Fibroblast of pulmonary artery (primary cell): ENCODE data around the gene CWH43.
"Not testable (repeated sequence)": the region's sequence is repeated elsewhere in the genome, so short reads cannot be mapped to it uniquely, and the experiment has no call there.

Experiments used
- DNase-seq: peaks from one replicate; pipeline ENCODE4 v3.0.0-alpha.2; 2010; ENCODE audit warnings: low read depth
- H3K4me3 ChIP-seq: replicated peaks from 2 replicates; pipeline ENCODE4 v1.5.1; 2011; ENCODE audit warnings: low read depth, mild to moderate bottlenecking, control low read depth, low read length, moderate library complexity
- TF ChIP-seq, protein P1 (sequence below): IDR thresholded peaks from 2 replicates; pipeline ENCODE4 v1.5.1; 2011; ENCODE audit warnings: mild to moderate bottlenecking, control low read depth, low read length, inconsistent platforms; ENCODE audit errors: missing control alignments

The CWH43 gene

DNA sequence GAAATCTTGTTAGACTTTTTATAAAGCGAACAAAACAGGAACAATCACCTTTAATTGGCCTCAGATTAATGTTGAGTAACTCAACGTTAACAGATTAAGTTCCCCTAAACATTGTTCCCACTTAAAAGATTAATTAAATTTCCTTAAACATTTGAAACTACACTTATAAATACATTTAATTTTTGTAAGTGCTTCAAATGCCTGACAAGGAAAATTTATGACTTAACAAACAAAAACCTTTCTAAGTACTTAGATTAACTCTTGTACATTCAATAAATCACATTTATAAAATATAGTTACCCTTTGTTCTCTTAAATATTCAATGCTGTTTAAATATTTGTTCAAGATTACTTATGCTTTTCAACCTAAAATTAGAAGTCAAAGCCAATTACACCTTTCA lies 40.1 kb upstream of the CWH43 start:
- DNase-seq, result no peak
- TF ChIP-seq, protein P1, sequence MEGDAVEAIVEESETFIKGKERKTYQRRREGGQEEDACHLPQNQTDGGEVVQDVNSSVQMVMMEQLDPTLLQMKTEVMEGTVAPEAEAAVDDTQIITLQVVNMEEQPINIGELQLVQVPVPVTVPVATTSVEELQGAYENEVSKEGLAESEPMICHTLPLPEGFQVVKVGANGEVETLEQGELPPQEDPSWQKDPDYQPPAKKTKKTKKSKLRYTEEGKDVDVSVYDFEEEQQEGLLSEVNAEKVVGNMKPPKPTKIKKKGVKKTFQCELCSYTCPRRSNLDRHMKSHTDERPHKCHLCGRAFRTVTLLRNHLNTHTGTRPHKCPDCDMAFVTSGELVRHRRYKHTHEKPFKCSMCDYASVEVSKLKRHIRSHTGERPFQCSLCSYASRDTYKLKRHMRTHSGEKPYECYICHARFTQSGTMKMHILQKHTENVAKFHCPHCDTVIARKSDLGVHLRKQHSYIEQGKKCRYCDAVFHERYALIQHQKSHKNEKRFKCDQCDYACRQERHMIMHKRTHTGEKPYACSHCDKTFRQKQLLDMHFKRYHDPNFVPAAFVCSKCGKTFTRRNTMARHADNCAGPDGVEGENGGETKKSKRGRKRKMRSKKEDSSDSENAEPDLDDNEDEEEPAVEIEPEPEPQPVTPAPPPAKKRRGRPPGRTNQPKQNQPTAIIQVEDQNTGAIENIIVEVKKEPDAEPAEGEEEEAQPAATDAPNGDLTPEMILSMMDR, result no peak

DNA sequence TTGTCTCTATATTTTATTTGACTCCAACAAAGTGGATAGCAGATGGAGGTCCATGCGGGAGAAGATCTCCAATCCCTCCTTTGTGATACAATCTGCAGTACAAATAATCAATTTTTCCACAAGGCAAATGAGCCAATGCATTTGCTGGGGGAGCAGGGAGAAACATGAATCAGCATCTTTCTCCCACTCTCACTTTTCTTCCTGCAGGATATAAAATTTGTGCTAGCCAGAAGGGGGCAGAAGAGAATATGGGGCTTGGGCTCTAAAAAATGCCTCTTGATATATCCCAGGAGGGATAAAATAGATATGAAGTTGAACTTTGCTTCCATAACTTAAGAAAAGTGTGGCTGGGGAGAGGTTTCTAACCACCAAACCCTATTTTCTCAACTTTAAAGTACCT lies 38.3 kb upstream of the CWH43 start:
- TF ChIP-seq, protein P1, result no peak
- H3K4me3 ChIP-seq, result no peak overlapping the region
- no peak for DNase-seq

More for the DNA sequence above, 40.1 kb upstream of the CWH43 start:
- no peak overlapping the region for H3K4me3 ChIP-seq

DNA sequence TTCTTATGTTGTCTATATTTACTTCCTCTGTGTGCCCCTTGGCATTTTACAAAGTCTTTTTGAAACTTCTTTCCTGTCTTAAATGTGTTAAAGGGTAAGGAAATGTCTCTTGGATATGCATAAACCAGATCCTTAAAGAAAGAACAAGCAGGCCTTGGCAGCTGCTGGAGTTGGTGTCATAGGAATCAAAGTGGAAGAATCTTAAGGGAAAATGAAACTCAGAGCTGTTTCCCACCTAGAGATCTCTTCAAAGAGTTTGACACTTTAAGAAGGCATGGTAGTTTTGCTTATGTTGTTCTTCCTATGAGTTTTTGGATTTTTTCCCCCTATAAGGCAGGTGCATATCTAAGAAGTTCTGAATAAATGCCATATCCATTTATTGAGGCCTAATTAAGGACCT lies 37.0 kb upstream of the CWH43 start:
- DNase-seq, result no peak
- no peak overlapping the region for H3K4me3 ChIP-seq
- TF ChIP-seq, protein P1, result no peak

- peak; percentile 21 for DNase-seq
- TF ChIP-seq, protein P1, result no peak
- H3K4me3 ChIP-seq, result no peak overlapping the region
Observed at GRCh38 chr4:48949518-48950219, 36.4 kb upstream of the CWH43 start.

- DNase-seq, result no peak
- no peak overlapping the region for H3K4me3 ChIP-seq
- TF ChIP-seq, protein P1, result no peak
Observed at GRCh38 chr4:48954314-48954713, 31.8 kb upstream of the CWH43 start.

DNA sequence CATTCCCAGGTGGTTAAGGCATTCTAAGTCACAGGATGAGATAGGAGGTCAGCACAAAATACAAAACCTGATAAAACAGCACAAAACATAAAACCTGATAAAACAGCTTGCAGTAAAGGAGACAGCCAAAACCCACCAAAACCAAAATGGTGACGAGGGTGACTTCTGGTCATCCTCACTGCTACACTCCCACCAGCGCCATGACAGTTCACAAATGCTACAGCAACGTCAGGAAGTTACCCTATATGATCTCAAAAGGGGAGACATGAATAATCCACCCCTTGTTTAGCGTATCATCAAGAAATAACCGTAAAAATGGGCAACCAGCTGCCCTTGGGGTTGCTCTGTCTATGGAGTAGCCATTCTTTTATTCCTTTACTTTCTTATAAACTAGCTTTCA lies 28.7 kb upstream of the CWH43 start:
- not testable (repeated sequence) for DNase-seq, H3K4me3 ChIP-seq

GRCh38 chr4:48958582-48958981 lies 27.5 kb upstream of the CWH43 start:
- DNase-seq, result no peak
- no peak overlapping the region for H3K4me3 ChIP-seq
- TF ChIP-seq, protein P1, result no peak
